Ramos (cell line): ENCODE results near the gene C3orf20.
"Not testable (repeated sequence)": the region's sequence is repeated elsewhere in the genome, so short reads cannot be mapped to it uniquely, and the experiment has no call there.

ENCODE experiments used
- in situ Hi-C: fragments of 300-500 bp; cut with MboI; formaldehyde crosslinking; loops from one replicate; pipeline ENCODE4 v1.14.3; 2022; ENCODE audit warnings: low sequenced_read_pairs; ENCODE audit not compliant: unreplicated experiment

Gene C3orf20

GRCh38 chr3:14803981-14804834 is 129.3 kb downstream of the C3orf20 start:
- in situ Hi-C loops = no loop called here

DNA sequence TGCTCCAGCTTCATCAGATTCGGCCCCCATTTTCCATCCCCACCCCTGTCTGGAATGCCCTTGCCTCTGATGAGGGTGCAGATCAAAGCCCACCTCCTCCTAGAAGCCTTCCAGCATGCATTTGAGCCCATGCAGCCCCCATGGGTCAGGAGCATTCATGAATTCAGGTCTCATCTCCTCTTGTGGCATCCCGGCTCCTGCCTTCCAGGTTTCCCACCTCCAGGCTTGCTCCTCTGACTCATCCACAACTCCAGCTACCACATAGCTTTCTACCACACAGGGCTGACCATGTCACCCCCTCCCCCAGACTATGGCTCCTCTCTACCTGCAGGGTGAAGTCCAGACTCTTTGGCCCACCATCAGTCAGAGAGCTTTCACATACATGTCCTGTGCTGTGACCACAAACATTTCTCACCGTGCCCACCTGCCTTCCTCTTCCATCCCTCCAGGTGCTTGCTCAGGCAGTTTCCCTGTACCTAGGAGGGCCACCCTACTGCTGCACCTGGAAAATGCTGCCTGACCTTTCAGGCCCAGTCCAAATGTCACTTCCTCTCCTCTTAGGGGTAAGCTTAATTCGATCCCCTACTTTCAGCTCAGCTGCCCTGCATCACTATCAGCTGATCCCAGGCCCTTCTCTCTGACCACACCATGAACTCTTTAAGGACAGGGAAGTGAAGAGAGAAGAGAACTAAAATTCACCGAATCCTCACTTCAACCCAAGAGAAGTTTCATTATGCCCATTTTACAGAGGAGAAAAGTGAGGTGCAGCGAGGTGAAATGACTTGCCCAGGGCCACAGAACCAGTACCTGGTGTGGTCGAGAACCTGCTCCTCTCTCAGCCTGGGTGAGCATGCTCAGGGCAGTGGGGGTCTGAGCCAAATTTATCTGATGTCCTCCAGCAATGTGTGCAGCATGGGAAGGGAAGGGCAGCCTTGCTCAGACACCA is 130.2 kb downstream of the C3orf20 start:
- in situ Hi-C loops = no loop called here

DNA sequence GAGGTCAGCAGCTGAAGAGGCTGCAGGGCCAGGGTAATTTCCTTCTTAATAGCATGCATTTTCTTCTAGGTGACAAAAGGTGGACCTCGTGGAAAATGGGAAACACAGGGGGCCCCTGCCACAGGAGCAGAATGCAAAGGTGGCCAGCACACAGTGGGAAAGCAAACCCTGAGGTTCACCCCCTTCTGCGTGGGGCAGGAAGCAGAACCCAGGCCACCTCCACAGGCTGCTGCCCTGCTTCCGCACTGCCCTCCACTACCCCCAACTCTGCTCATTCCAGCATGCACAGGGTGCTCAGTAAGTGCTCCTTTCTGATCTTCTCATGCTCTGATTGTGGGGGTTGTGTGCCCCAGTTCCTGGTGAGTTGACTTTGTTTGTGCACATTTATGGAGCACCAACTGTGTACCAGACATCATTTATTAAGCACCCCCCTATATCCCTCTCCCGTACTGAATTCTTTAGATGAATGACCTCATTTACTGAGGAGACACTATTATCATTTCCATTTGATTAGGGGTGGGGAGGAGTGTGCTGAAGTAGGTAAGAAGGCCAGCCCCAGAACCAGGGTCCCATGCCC is 131.1 kb downstream of the C3orf20 start:
- in situ Hi-C loops = no loop called here

DNA sequence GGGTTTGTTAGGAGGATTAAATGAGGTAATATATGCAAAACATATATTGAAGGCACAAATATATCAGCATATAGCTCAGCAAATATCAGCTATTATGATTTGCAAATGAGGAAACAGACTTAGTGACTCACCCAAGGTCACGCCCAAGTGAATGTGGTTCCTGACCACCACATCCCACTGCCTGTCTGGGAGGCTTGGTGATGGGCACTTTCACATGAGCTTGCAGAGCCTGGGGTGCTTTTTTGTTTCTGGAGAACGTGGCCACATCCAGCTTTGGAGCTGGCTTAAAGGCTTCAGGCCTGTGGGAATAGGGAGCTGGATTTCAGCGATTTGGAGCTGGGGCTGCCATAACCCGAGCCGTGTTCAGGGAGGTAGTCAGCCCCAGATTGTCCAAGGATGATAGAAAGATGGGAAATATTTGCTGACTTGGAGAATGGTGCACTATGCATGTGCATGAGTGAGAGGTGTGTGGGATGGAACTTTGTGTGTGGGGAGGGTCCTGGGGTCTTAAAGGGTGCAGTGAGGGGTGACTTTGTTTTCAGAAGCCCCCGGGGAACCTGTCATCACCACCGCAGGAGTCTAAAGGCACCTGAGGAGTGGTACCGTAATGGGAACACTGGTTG is 131.8 kb downstream of the C3orf20 start:
- in situ Hi-C loops = no loop called here

DNA sequence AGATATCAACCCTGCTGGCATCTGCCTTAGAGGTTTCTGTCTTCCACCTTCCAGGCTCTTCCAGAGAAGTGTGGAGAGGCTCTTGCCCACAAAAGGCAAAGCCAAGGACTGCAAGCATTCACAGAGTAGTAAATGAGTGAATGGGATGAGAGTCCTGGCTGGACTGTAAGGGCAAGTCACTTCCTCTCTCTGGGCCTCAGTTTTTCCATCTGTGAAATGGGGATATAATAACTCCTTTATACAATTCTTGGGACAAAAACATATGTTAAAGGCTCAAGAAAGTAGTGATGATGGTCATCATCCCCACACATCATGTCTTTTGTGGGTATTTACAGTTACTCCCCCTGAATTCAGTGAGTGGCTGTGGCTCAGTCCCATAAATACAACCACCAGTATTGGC is 133.1 kb downstream of the C3orf20 start:
- in situ Hi-C loops = no loop called here

DNA sequence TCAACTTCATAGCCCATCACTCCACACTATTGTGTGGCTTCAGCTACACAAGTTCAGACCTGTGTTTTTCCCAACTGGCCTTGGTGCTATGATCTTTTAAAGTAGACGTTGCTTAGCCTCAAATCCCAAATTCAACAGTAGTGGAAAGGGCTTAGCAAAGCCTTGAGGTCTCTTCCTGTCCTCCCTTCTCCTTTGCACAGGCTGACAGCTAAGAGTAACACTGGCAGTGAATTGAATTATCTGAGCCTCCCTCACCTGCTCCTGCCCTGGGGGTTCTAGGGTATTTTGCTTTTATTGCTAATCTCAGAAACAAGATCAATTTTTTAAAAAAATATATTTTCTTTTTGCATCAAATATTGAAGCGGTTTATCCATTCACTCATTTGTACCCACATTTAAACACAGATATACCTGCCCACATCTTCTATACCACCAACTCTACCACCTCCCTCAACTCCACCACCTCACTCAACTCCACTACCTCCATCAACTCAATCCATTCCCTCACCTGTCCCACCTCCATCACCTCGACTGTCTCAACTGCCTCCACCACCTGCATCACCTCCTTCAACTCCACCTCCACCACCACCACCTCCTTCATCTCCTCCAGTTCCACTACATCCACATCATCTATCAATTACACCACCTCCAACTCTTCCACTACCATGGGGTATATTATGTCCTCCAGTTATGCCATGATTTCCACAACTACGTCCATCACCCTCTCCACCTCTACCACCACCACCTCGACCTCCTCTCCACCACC is 133.7 kb downstream of the C3orf20 start:
- in situ Hi-C loops = no loop called here

DNA sequence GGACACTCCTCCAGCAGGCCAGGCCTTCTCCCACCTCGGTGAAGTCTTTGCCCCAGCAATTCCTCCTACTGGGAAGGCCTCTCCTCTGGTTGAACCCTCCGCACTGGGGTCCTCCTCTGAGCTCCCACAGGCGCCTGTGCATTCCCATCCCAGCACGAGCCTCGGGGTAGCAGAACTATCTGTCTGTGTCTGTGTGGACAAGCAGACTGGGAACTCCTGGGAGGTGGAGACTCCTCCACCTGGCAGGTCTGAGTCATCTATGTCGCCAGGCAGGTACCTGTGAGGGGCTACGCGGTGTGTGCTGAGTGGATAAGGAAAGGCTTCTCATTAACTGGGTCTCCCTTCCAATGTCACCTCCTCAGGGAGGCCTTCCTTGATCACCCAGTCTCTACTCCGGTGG is 134.7 kb downstream of the C3orf20 start:
- in situ Hi-C loops = not testable (repeated sequence)

- in situ Hi-C loops = no loop called here
Measured at GRCh38 chr3:14810070-14810791, 135.3 kb downstream of the C3orf20 start.

GRCh38 chr3:14810801-14811661 is 136.1 kb downstream of the C3orf20 start:
- in situ Hi-C loops = no loop called here

- in situ Hi-C loops = no loop called here
Measured at GRCh38 chr3:14811684-14812083, 136.7 kb downstream of the C3orf20 start.

DNA sequence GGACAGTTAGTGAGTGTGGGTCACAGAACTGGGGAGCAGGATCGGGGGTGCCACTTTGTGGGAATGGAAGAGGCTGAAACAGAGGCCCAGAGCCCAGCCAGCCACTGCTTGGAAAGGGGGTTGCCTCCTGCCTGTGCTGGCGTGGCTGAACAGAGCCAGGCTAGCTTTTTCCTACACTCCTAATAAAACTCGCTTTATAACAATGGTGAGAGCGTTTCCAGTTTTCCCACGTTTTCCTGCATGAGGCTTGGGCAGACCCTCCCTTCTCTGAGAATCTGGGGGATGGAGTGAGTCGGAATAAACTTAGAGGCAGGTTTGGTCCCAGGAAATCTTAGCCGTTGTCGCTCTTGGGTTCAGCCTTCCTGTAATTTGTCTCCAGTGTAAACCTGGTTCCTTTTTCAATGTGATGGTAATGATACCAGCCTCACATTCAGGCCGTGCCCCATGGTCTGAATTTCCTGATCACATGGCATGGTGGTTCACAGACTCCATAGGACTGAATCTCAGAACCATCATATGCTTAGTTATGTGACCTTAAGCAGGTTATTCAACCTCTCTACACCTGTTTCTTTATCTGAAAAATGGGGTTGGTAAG is 137.4 kb downstream of the C3orf20 start:
- in situ Hi-C loops = no loop called here

DNA sequence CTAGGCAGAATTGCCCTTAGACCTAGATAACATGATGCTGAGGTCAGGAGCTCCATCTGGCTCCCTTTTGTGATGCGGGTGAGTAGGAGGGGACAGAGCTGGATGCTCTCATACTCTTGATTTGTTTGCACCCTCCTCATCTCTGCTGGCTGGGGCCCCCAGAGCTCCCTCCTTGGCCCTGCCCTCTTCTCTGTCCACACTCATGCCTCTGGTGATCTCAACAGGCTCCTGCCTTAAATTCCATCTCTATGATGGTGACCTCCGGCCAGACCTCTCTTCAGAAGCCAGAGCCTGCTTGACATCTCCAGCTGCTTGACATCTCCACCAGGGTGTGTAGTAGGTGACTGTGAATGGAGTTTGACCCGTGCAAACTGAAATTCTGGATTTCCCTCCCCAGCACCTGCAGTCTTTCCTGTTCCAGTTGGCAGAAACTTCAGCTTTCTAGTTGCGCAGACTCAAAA is 139.5 kb downstream of the C3orf20 start:
- in situ Hi-C loops = no loop called here

DNA sequence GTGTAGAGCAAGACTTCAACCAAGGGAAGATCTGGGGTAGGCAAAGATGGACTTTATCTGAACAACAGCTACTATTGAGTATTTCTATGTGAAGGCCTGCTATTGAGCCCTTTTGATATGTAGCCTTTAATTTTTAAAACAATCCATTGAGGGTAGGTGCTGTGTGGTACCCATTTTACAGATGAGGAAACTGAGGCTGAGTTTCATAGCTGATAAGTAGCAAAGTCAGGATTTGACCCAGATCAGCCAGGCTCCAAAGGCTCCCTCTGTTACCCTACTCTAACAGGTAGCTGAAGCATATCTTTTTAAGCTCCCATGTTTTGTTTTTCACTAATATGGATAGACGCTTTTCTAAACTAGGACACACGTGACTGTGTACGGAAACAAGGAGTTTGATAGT is 141.4 kb downstream of the C3orf20 start:
- in situ Hi-C loops = no loop called here

GRCh38 chr3:14818804-14819500 is 144.0 kb downstream of the C3orf20 start, which contains the start of gene FGD5:
Gene FGD5, plus strand, starts transcription at chr3:14818962. Its CDS starts 110 bp downstream, at chr3:14819072.
- in situ Hi-C loops = no loop called here

DNA sequence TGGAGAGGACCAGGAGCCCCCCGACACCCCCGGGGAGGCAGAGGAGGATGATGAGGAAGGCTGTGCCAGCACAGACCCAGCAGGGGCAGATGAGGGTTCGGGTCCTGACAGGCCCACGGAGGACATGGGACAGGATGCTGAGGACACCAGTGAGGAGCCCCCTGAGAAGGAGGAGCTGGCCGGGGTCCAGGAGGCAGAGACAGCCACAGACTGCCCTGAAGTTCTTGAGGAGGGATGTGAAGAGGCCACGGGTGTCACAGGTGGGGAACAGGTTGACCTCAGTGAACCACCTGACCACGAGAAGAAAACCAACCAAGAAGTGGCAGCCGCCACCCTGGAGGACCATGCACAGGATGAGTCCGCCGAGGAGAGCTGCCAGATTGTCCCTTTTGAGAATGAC is 144.7 kb downstream of the C3orf20 start:
- in situ Hi-C loops = no loop called here

DNA sequence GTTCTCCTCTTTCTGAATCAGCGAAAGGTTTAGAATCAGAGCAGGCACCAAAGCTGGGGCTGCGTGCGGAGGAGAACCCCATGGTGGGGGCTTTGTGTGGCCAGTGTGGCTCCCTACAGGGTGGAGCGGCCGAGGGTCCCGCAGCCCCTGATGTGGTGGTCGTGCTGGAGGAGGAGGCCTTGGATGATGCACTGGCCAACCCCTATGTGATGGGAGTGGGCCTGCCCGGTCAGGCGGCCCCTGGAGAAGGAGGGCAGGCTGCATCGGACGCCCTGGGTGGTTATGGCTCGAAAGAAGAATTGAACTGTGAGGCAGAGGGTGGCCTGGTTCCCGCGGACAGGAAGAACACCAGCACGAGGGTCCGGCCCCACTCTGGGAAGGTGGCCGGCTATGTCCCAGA is 145.2 kb downstream of the C3orf20 start:
- in situ Hi-C loops = no loop called here

DNA sequence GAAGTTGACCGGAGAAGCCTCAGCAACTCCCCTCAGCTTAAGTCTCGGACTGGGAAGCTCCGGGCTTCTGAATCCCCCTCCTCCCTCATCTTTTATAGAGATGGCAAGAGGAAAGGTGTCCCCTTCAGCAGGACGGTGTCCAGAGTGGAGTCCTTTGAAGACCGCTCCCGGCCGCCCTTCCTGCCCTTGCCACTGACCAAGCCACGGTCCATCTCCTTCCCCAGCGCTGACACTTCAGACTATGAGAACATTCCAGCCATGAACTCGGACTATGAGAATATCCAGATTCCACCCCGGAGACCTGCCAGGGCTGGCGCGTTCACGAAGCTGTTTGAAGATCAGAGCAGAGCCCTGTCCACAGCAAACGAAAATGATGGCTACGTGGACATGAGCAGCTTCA is 146.2 kb downstream of the C3orf20 start:
- in situ Hi-C loops = no loop called here
